HL-60/S4 treated with phorbol 12-myristate 13-acetate at 8.2 ng/mL for 4 days and 3 days (cell line): ENCODE data around the gene ST6GAL2.

Experiments used
- in situ Hi-C: fragments of 300-500 bp; cut with MboI; formaldehyde crosslinking; loops from 2 replicates; pipeline ENCODE4 v1.15.0; 2022; ENCODE audit warnings: low sequenced_read_pairs

The ST6GAL2 gene, protein sequence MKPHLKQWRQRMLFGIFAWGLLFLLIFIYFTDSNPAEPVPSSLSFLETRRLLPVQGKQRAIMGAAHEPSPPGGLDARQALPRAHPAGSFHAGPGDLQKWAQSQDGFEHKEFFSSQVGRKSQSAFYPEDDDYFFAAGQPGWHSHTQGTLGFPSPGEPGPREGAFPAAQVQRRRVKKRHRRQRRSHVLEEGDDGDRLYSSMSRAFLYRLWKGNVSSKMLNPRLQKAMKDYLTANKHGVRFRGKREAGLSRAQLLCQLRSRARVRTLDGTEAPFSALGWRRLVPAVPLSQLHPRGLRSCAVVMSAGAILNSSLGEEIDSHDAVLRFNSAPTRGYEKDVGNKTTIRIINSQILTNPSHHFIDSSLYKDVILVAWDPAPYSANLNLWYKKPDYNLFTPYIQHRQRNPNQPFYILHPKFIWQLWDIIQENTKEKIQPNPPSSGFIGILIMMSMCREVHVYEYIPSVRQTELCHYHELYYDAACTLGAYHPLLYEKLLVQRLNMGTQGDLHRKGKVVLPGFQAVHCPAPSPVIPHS

DNA sequence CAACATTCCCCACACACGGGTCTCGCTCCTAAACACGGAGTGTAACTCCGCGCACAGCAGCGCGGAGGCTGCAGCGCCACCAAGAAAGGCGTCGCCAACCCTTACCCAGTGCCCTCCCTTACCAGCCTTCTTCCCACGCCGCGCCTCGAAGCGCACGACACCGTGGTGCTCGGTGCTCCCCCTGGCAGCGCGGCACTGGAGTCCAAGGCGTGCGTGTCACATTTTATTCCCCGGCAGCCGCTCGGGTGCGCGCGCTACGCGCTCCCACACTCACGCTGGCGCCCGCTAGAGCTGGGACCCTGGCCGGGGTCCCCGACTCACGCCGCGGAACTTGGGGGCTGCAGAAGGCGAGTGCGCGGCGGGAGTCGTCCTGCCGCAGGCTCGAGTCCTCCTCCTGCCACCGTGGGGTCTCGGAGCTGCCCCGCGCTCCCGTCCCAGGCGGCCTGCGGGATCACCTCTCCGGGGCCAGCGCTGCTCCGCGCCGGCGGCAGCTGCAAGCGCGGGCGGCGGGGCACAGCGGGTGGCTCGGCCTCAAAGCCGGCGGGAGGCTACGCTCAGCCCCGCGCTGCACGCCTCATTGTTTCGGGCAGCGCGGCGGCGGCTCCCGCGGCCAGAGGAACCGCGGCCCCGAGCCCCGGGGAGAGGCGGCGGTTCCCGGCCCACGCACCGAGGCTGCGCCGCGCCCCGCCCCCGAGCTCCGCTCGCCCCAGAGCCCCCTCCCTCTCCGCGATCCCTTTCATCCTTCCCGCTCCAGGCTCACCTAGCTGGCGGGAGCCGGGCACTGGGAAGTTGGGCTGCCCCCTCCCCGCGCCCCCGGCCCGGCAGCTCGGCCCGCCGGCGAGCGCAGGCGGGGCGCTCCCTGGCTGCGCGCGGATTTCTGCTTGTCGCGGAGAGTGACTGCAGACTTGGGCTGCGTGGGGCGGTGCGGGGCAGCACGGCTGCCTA, at the start of gene ST6GAL2:
TSS of gene ST6GAL2 (minus strand) at position 197 of the 945 bp plus-strand sequence. CDS start 42,190 bp downstream, outside the sequence.
- in situ Hi-C loops = no loop called here

DNA sequence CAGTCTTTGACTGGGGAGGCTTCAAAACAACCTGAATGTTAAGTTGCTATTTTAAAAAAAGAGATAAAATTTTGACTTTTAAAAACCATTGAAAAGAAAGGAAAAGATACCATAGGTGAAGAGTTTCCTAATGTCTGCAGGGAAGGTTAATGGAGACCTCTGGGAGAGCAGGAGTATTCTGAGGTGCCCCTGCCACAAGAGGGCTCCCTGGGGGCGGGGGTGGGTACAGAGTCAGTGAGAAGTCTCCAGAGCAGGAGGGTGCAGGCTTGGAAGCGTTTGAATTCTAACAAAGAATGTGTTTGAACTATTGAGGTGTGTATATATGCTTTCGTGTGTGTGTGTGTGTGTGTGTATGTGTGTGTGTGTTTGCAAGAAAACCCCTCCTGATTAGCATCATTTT, 46.7 kb upstream of the ST6GAL2 start:
- in situ Hi-C loops = no loop called here

DNA sequence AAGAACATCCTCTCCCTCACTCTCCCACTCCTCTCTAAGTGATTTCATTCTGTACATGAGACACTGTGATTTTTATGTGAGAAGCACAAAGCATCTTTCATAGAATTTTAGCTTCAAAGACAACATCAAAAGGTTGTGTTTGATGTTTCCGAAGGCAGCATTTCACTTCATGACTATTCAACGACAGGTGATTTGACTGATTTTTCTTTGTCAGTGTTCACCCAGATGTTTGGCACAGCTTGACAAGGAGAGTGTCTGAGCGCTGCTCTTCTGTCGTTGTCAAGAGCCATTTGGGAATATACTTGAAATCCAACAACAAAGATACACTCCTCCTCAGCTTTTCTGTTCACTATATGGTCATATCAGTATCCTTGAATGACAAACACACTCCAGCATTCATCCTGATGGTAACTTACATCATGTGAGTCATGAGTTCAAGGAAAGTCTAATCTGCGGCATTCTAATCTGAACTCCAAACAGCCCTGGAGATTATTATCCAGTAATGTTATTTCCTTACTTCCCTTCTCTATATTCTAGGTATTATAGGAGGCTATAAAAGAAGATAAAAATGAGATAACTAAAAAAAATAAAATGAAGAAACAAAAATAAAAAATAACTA, 45.9 kb upstream of the ST6GAL2 start:
- in situ Hi-C loops = no loop called here

GRCh38 chr2:106921451-106921850, 35.5 kb upstream of the ST6GAL2 start:
- in situ Hi-C loops = no loop called here

- in situ Hi-C loops = no loop called here
Observed at GRCh38 chr2:106919012-106919411, 33.0 kb upstream of the ST6GAL2 start.

GRCh38 chr2:106904242-106904641, 18.3 kb upstream of the ST6GAL2 start:
- in situ Hi-C loops = no loop called here

DNA sequence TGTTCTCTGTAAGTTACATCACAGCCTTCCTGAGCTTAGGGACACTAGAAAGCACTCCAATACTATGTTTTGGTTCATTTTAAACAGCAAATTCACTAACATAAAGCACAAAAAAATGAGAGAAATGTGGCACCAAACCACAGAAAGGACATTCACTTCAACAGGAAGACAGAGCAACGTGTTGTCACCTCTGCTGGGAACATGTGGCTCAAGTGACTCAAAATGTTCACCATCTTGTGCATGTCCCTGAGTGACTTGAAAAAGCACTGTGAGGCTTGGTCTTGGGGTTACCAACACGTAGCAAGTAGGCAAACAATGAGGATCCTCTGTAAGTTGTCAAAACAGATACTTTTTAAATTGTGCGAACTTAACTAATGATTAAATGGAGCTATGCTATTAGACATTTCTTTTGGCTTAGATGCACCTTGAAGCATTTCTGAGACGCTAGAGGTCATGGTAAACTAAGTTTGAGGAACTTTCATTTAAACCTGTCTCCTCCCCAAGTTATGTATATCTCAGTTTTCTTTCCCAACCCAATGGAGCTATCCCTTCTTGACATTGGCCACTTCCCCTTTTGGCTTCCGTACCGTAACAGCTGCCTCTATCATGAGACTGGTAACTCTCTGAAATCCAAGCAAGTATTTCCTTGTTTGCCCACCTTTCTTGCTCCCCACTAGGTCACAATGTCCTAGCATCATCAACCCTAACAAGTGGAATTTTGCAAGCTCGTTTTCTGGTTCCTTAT, 14.0 kb upstream of the ST6GAL2 start:
- in situ Hi-C loops = no loop called here

GRCh38 chr2:106894545-106894944, 8.6 kb upstream of the ST6GAL2 start:
- in situ Hi-C loops = no loop called here

- in situ Hi-C loops = no loop called here
Observed at GRCh38 chr2:106892048-106892447, 6.1 kb upstream of the ST6GAL2 start.

GRCh38 chr2:106890606-106891005, 4.6 kb upstream of the ST6GAL2 start:
- in situ Hi-C loops = no loop called here

DNA sequence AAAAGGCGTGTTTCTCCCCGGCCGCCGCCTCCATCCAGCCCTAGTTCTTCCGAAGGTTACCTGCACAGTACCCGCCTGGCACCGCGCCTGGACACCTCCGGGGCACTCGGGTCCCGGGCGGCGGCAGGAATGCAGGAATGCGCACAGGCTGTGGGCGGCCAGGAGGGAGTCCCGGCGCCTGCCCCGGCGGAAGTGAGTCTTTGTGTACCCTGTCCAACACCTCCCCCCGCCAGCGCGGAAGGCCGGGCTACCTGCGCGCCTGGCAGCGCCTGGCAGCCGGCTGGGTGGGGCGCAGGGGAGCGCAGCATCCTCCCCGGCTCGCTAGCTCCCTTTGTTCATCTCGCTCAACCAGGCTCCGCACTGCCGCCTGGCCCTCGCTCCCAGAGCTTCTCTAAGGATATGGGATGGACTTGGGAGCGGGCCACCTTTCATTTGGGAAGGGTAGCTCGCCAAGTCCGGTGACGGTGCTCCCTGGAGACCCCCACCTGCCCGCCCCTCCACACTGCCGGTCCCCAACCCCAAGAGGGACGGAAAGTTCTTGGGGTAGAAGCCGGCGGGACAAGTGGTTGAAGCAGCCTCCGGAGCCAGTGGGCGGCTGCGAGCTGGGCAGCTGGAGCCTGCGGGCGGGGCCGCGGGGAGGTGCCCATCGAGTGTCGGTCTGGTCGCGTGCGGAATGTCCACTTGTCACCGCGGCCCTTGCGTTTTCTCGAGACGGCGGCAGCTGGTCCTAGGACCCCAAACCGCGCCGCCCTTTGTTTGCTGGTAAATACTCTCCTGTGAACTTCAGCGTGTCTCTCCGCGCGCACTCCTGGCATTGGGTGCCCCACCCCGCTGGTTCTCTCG, 1.2 kb upstream of the ST6GAL2 start:
- in situ Hi-C loops = no loop called here

DNA sequence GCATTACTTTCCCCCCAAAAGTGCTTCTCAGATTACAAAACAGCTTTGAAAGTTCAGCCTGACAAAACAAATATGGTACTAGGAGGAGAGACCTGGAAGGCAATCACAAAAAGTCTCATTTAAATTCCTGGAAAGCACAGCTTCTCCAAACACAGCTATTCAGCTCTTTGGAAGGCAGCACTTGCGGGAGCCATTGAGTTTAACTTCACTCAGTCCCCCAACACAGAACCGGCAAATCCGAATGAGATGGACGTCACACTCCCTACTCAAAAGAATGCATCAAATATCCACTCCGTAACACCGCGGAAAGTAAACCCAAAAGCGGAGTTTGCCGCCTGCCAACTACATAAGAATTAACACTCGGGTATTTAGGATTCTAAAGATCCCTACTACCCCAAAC, 638 bp downstream of the ST6GAL2 start:
- in situ Hi-C loops = no loop called here

- in situ Hi-C loops = no loop called here
Observed at GRCh38 chr2:106882673-106883072, 3.3 kb downstream of the ST6GAL2 start.

GRCh38 chr2:106878206-106878605, 7.8 kb downstream of the ST6GAL2 start:
- in situ Hi-C loops = no loop called here

DNA sequence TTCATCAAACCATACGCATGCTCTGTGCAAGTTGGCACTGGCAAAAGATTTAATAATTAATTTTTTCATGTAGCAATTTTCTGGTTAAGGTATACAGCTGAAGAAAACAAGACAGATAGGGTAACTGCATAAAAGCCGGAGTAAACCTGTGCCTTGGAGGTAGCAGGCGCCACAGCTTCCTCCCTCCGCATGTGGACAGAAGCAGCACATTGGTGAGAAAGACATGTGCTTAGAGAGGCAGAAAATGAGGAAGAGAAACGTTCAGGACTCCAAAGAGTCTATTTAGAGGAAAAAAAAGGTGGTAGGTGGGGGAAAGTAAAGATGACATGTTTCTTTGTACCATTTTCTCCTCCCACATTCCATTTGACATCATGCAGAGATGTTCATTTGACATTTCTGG, 9.3 kb downstream of the ST6GAL2 start:
- in situ Hi-C loops = no loop called here

DNA sequence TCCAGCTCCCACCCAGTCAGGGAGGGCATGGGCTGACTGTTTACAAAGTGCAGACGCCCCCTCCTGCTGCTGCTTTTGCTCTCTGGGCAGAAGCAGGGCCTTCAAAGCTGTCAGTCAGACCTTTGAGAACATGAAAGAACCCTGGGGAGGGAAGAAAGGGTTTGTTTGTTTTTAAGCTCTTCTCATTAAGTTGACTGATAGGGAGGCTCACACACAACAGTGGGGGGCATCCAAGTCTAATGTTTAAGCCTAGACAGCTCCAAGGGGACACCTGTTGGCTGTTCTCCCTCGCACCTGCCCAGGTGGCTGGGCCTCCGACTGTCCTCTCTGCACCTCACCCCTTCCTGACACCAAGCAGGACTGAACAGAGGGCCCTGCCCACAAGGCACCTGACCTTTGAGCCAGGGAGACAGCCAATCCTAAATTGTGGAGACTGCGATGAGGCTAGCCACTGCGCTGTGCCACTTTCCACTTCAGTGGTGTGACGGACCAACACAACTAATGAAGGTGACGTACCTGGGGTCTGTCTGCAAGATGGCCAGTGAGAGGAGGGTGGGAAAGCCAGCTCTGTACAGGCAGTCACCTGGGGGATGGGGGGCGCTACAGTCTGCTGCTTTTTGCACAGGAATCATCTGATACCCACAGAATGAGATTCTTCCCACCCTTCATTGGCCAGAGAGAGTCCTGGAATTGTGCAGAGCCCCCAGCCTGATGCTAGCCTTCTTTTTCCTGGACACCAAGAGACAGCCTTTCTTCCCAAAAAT, 16.3 kb downstream of the ST6GAL2 start:
- in situ Hi-C loops = no loop called here

- in situ Hi-C loops = no loop called here
Observed at GRCh38 chr2:106868275-106868674, 17.7 kb downstream of the ST6GAL2 start.

GRCh38 chr2:106867196-106867953, 18.6 kb downstream of the ST6GAL2 start:
- in situ Hi-C loops = no loop called here
